ENCODE data around the gene CLEC18A.
"Not testable (repeated sequence)": the region's sequence is repeated elsewhere in the genome, so short reads cannot be mapped to it uniquely, and the experiment has no call there.

Gene CLEC18A
- 0 to 2.2 (median 0.48) reads per million in 9 experiments for total RNA-seq

- not testable (repeated sequence) for H3K27me3 Mint-ChIP-seq; ATAC-seq (replicated peaks)
Observed at GRCh38 chr16:69951017-69951671, at the start of gene CLEC18A. Gene CLEC18A, plus strand, starts transcription at chr16:69951334. Its CDS starts 33 bp downstream, at chr16:69951367.

DNA sequence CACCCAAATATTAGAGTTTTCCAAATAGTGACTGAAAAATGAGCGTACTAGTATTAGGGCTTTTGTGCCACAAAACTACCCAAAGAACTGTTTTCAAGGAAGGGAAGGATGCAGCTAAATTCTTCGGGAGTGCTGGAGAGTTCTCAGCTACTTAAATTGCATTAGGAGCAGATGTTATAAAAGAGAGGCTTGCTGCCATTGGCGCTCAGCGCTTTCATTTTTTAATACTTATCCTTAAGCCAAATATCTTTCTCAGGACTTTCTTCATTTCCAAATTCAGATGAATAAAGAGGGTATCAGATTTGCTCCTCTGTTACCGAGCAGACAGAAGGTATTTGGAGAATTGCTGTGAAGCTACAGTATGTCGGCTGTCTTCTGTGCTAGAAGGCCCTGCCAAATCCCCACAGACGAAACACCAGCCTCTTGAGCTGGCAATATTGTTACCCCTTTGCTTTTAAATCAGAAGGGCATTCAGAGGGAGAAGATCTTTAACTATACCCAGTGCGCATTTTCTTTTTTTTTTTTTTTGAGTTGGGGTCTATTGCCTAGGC is 47.2 kb upstream of the CLEC18A start:
- Mint-ChIP-seq H3K4me1 (ENCODE audit: low read depth in 2 of 2) (peaks cover 0 to 10% of the 10 kb centered on the region in 2 donors), H3K27me3 (no peaks in the 10 kb centered on the region), H3K9me3 (no peaks in the 10 kb centered on the region), H3K36me3 (ENCODE audit: insufficient read depth) (peaks cover 48% of the 10 kb centered on the region), H3K4me3 (no peak overlapping the region), H3K27ac (no peak overlapping the region)
- ATAC-seq (replicated peaks) (no peak), DNase-seq (no peak)

More at GRCh38 chr16:69951017-69951671, at the start of gene CLEC18A:
- H3K9me3 Mint-ChIP-seq; H3K4me1 Mint-ChIP-seq (ENCODE audit: low read depth in 2 of 2); H3K4me3 Mint-ChIP-seq; H3K36me3 Mint-ChIP-seq (ENCODE audit: insufficient read depth); H3K27ac Mint-ChIP-seq; DNase-seq: not testable (repeated sequence)

- Mint-ChIP-seq H3K36me3 (ENCODE audit: insufficient read depth) (peaks cover 49% of the 10 kb centered on the region), H3K27me3 (no peaks in the 10 kb centered on the region), H3K9me3 (no peaks in the 10 kb centered on the region), H3K4me3 (no peak overlapping the region), H3K27ac (peak overlapping the region in 1 of 2 donors; percentile 29), H3K4me1 (ENCODE audit: low read depth in 2 of 2) (peaks cover 0 to 10% of the 10 kb centered on the region in 2 donors)
- DNase-seq (no peak), ATAC-seq (replicated peaks) (no peak)
Observed at GRCh38 chr16:69904495-69905170, 46.5 kb upstream of the CLEC18A start.

- no peaks in the 10 kb centered on the region for H3K27me3 Mint-ChIP-seq
- ATAC-seq (replicated peaks) (no peak), DNase-seq (no peak)
- no peaks in the 10 kb centered on the region for H3K9me3 Mint-ChIP-seq
- H3K36me3 Mint-ChIP-seq (ENCODE audit: insufficient read depth): peaks cover 44% of the 10 kb centered on the region
- H3K4me1 Mint-ChIP-seq (ENCODE audit: low read depth in 2 of 2): peaks cover 0 to 10% of the 10 kb centered on the region in 2 donors
- H3K4me3 Mint-ChIP-seq: no peak overlapping the region
- peak overlapping the region in 1 of 2 donors; percentile 29 for H3K27ac Mint-ChIP-seq
Observed at GRCh38 chr16:69905171-69905555, 46.0 kb upstream of the CLEC18A start.

- H3K9me3 Mint-ChIP-seq: no peaks in the 10 kb centered on the region
- DNase-seq: no peak
- H3K36me3 Mint-ChIP-seq (ENCODE audit: insufficient read depth): peaks cover 42% of the 10 kb centered on the region
- H3K4me1 Mint-ChIP-seq (ENCODE audit: low read depth in 2 of 2): peaks cover 0 to 9% of the 10 kb centered on the region in 2 donors
- no peaks in the 10 kb centered on the region for H3K27me3 Mint-ChIP-seq
- H3K27ac Mint-ChIP-seq: no peak overlapping the region
- no peak for ATAC-seq (replicated peaks)
- H3K4me3 Mint-ChIP-seq: no peak overlapping the region
Observed at GRCh38 chr16:69906838-69907401, 44.2 kb upstream of the CLEC18A start.

GRCh38 chr16:69909043-69909442 is 42.1 kb upstream of the CLEC18A start:
- no peak overlapping the region for H3K4me3 Mint-ChIP-seq
- H3K4me1 Mint-ChIP-seq (ENCODE audit: low read depth in 2 of 2): no peaks in the 10 kb centered on the region
- peaks cover 38% of the 10 kb centered on the region for H3K36me3 Mint-ChIP-seq (ENCODE audit: insufficient read depth)
- no peaks in the 10 kb centered on the region for H3K9me3 Mint-ChIP-seq
- no peak overlapping the region for H3K27ac Mint-ChIP-seq
- H3K27me3 Mint-ChIP-seq: no peaks in the 10 kb centered on the region
- DNase-seq (no peak), ATAC-seq (replicated peaks) (no peak)

- peaks cover 38% of the 10 kb centered on the region for H3K36me3 Mint-ChIP-seq (ENCODE audit: insufficient read depth)
- no peak overlapping the region for H3K4me3 Mint-ChIP-seq
- no peaks in the 10 kb centered on the region for H3K27me3 Mint-ChIP-seq
- no peak for DNase-seq
- H3K4me1 Mint-ChIP-seq (ENCODE audit: low read depth in 2 of 2): no peaks in the 10 kb centered on the region
- no peak overlapping the region for H3K27ac Mint-ChIP-seq
- ATAC-seq (replicated peaks): no peak
- no peaks in the 10 kb centered on the region for H3K9me3 Mint-ChIP-seq
Observed at GRCh38 chr16:69909760-69910159, 41.4 kb upstream of the CLEC18A start.

DNA sequence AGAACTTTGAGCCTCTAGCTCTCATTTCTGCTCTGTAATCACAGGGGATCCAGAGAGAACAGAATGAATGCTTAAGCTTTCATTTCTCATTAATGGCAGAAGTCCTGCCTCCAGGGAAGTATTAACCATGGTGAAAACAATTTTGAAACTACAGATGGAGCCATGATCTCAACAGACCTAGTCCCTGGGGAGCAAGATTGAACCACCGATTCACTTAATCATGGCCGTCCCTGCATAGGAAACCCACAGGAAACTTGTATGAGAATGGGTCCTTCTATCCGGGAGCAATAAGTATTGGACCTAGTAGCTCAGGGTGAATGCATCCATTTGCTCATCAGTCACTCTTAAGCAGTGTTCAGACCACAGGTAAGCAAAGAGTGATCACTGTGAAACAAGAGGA is 40.2 kb upstream of the CLEC18A start:
- Mint-ChIP-seq H3K4me1 (ENCODE audit: low read depth in 2 of 2) (no peaks in the 10 kb centered on the region), H3K9me3 (no peaks in the 10 kb centered on the region), H3K27ac (no peak overlapping the region), H3K4me3 (no peak overlapping the region), H3K36me3 (ENCODE audit: insufficient read depth) (peaks cover 39% of the 10 kb centered on the region), H3K27me3 (no peaks in the 10 kb centered on the region)
- DNase-seq (no peak), ATAC-seq (replicated peaks) (no peak)

DNA sequence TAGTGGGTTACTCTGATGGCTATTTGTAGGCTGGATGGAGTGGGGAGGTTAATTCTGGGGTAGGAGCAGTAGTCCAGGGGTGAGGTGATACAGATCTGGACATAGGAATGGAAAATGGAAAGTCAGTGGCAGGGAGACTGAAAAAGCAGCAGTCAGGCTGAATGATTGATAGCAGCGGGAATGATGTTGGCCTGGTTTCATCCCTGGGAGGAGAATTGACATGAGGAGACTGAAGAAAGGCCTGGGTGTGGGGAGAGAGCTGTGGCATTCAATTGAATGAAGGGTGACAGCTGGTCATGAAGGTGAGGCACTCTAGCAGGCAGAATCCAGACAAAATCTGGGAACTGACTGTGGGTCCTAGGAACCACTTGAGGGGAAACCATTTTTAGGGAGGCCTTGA is 34.7 kb upstream of the CLEC18A start:
- peaks cover under 1 to 4% of the 10 kb centered on the region in 2 donors for H3K4me1 Mint-ChIP-seq (ENCODE audit: low read depth in 2 of 2)
- H3K4me3 Mint-ChIP-seq: no peak overlapping the region
- ATAC-seq (replicated peaks) (no peak), DNase-seq (no peak)
- H3K9me3 Mint-ChIP-seq: no peaks in the 10 kb centered on the region
- peaks cover 20% of the 10 kb centered on the region for H3K36me3 Mint-ChIP-seq (ENCODE audit: insufficient read depth)
- H3K27me3 Mint-ChIP-seq: no peaks in the 10 kb centered on the region
- peak overlapping the region; percentile 10 to 70 for H3K27ac Mint-ChIP-seq

GRCh38 chr16:69917311-69917710 is 33.8 kb upstream of the CLEC18A start:
- no peaks in the 10 kb centered on the region for H3K27me3 Mint-ChIP-seq
- H3K9me3 Mint-ChIP-seq: no peaks in the 10 kb centered on the region
- H3K27ac Mint-ChIP-seq: no peak overlapping the region
- H3K36me3 Mint-ChIP-seq (ENCODE audit: insufficient read depth): peaks cover 20% of the 10 kb centered on the region
- no peak overlapping the region for H3K4me3 Mint-ChIP-seq
- peaks cover 2 to 4% of the 10 kb centered on the region in 2 donors for H3K4me1 Mint-ChIP-seq (ENCODE audit: low read depth in 2 of 2)
- ATAC-seq (replicated peaks) (no peak), DNase-seq (no peak)

- ATAC-seq (replicated peaks): no peak
Observed at GRCh38 chr16:69917739-69918138, 33.4 kb upstream of the CLEC18A start.

DNA sequence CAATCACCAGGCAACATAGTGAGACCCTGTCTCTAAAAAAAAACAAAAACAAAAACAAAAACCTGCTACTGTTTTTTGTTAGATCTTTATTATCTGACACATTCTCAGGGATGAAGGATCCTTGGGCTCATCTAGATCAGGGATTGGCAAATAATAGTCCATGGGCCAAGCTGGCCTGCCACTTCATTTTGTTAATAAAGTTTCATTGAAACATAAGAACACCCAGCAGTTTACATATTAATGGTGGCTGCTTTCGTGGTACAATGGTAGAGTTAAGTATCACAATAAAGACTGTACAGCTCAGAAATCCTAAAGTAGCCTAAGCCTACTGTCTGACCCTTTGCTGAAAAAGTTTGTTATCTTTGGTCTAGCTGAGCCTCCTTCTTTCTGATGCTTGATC is 32.9 kb upstream of the CLEC18A start:
- ATAC-seq (replicated peaks) (no peak), DNase-seq (no peak)
- Mint-ChIP-seq H3K27me3 (no peaks in the 10 kb centered on the region), H3K27ac (peak overlapping the region in 1 of 2 donors; percentile 9), H3K4me3 (no peak overlapping the region), H3K9me3 (no peaks in the 10 kb centered on the region), H3K36me3 (ENCODE audit: insufficient read depth) (peaks cover 20% of the 10 kb centered on the region), H3K4me1 (ENCODE audit: low read depth in 2 of 2) (peaks cover 2 to 4% of the 10 kb centered on the region in 2 donors)

More at GRCh38 chr16:69917739-69918138, 33.4 kb upstream of the CLEC18A start:
- Mint-ChIP-seq H3K9me3 (no peaks in the 10 kb centered on the region), H3K36me3 (ENCODE audit: insufficient read depth) (peaks cover 20% of the 10 kb centered on the region), H3K4me3 (no peak overlapping the region), H3K4me1 (ENCODE audit: low read depth in 2 of 2) (peaks cover 2 to 4% of the 10 kb centered on the region in 2 donors), H3K27ac (peak overlapping the region in 1 of 2 donors; percentile 9), H3K27me3 (no peaks in the 10 kb centered on the region)
- DNase-seq: no peak

DNA sequence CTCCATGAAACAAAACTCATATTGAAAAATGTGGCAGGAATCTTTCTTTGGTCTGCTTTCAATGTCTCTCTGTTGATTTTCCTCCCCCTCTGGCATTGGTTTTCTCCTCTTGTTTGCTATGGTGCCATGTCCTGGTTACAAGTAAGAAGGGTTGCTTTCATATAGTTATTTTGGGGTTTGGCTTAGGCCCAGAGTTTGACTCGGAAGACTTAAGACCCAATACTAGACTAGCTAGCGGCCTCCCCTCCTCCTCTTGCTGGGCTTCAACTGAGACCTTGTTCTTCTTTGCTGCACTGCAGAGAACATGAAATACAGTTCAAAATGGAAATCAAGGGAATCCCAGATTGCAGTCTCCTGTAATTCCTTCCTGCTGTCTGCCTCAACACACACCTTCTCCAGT is 30.0 kb upstream of the CLEC18A start:
- Mint-ChIP-seq H3K27ac (peak overlapping the region in 1 of 2 donors; percentile 39), H3K4me3 (no peak overlapping the region), H3K36me3 (ENCODE audit: insufficient read depth) (peaks cover 23% of the 10 kb centered on the region), H3K27me3 (no peaks in the 10 kb centered on the region), H3K9me3 (no peaks in the 10 kb centered on the region), H3K4me1 (ENCODE audit: low read depth in 2 of 2) (peaks cover 4% of the 10 kb centered on the region in 2 donors)
- no peak for DNase-seq
- ATAC-seq (replicated peaks): no peak

Data from effector memory CD8-positive, alpha-beta T cell (primary cell).